H9 (cell line): ENCODE results near the gene ECHDC3. TPM values are rescaled to one million over a fixed set of nuclear protein-coding genes. Genes with fewer than 3 reads are reported as not detected.

Experiments
- DNase-seq: peaks from one replicate; pipeline ENCODE4 v3.0.0-alpha.2; 2017
- H2AFZ ChIP-seq: one replicate; pipeline ENCODE4 v1.6.1; 2013; ENCODE audit warnings: mild to moderate bottlenecking, low read length, control low read depth, moderate library complexity
- H2AK5ac ChIP-seq: 2 replicates; pipeline ENCODE4 v1.6.1; 2013; ENCODE audit warnings: low read length, control low read depth, mixed read lengths; ENCODE audit not compliant: insufficient read length
- H2BK120ac ChIP-seq: one replicate; pipeline ENCODE4 v1.6.1; 2013; ENCODE audit warnings: low read depth, mild to moderate bottlenecking, low read length, control low read depth, inconsistent platforms; ENCODE audit not compliant: poor library complexity, severe bottlenecking
- H2BK12ac ChIP-seq: 2 replicates; pipeline ENCODE4 v1.6.1; 2013; ENCODE audit warnings: low read length, control low read depth, mixed read lengths, low read depth; ENCODE audit not compliant: insufficient read length
- H2BK15ac ChIP-seq: 2 replicates; pipeline ENCODE4 v1.6.1; 2013; ENCODE audit warnings: low read depth, low read length, control low read depth
- H2BK20ac ChIP-seq: one replicate; pipeline ENCODE4 v1.6.1; 2013; ENCODE audit warnings: low read depth, mild to moderate bottlenecking, low read length, control low read depth, inconsistent platforms; ENCODE audit not compliant: poor library complexity, severe bottlenecking
- H2BK5ac ChIP-seq: 2 replicates; pipeline ENCODE4 v1.6.1; 2013; ENCODE audit warnings: low read length, control low read depth, mixed read lengths; ENCODE audit not compliant: insufficient read length
- H3K14ac ChIP-seq: 2 replicates; pipeline ENCODE4 v1.6.1; 2013; ENCODE audit warnings: low read length, control low read depth; ENCODE audit not compliant: insufficient read depth
- H3K18ac ChIP-seq: 2 replicates; pipeline ENCODE4 v1.6.1; 2013; ENCODE audit warnings: low read depth, mild to moderate bottlenecking, mixed read lengths, low read length, control low read depth; ENCODE audit not compliant: insufficient read length
- H3K23ac ChIP-seq: 2 replicates; pipeline ENCODE4 v1.6.1; 2013; ENCODE audit warnings: low read length, control low read depth, mixed read lengths, low read depth; ENCODE audit not compliant: insufficient read length
- H3K23me2 ChIP-seq: 2 replicates; pipeline ENCODE4 v1.6.1; 2013; ENCODE audit warnings: low read depth, mild to moderate bottlenecking, mixed read lengths, low read length, control low read depth; ENCODE audit not compliant: insufficient read length, poor library complexity, severe bottlenecking
- H3K27ac ChIP-seq: 2 replicates; pipeline ENCODE4 v1.5.1; 2013; ENCODE audit warnings: low read length, control low read depth, mixed read lengths, low read depth; ENCODE audit not compliant: insufficient read length
- H3K27me3 ChIP-seq: 2 replicates; pipeline ENCODE4 v1.6.1; 2013; ENCODE audit warnings: low read length, control low read depth, inconsistent platforms; ENCODE audit not compliant: insufficient read depth
- H3K4ac ChIP-seq: 2 replicates; pipeline ENCODE4 v1.6.1; 2013; ENCODE audit warnings: low read depth, mild to moderate bottlenecking, control low read depth, inconsistent platforms, low read length, moderate library complexity
- H3K4me1 ChIP-seq: 2 replicates; pipeline ENCODE4 v1.6.1; 2013; ENCODE audit warnings: low read length, control low read depth, inconsistent platforms; ENCODE audit not compliant: insufficient read depth
- H3K4me2 ChIP-seq: 2 replicates; pipeline ENCODE4 v1.6.1; 2013; ENCODE audit warnings: low read length, control low read depth, mixed read lengths; ENCODE audit not compliant: insufficient read length, insufficient read depth
- H3K56ac ChIP-seq: 2 replicates; pipeline ENCODE4 v1.6.1; 2013; ENCODE audit warnings: low read depth, mild to moderate bottlenecking, mixed read lengths, low read length, control low read depth; ENCODE audit not compliant: insufficient read length
- H3K79me1 ChIP-seq: 2 replicates; pipeline ENCODE4 v1.6.1; 2013; ENCODE audit warnings: low read depth, mild to moderate bottlenecking, moderate library complexity, low read length, control low read depth, inconsistent platforms; ENCODE audit not compliant: insufficient read depth, poor library complexity, severe bottlenecking
- H3K79me2 ChIP-seq: 2 replicates; pipeline ENCODE4 v1.6.1; 2013; ENCODE audit warnings: low read length, control low read depth, inconsistent platforms; ENCODE audit not compliant: insufficient read depth
- H3K9ac ChIP-seq: 2 replicates; pipeline ENCODE4 v1.6.1; 2013; ENCODE audit warnings: low read length, control low read depth, mixed read lengths; ENCODE audit not compliant: insufficient read length; ENCODE audit errors: extremely low read depth
- H3K9me3 ChIP-seq: one replicate; pipeline ENCODE4 v1.6.1; 2013; ENCODE audit warnings: low read depth, low read length, inconsistent platforms; ENCODE audit not compliant: control insufficient read depth
- H3T11ph ChIP-seq: one replicate; pipeline ENCODE4 v1.6.1; 2013; ENCODE audit warnings: mild to moderate bottlenecking, low read length, control low read depth, inconsistent platforms
- H4K20me1 ChIP-seq: one replicate; pipeline ENCODE4 v1.6.1; 2013; ENCODE audit not compliant: control insufficient read depth, insufficient read length, insufficient read depth
- H4K5ac ChIP-seq: 2 replicates; pipeline ENCODE4 v1.6.1; 2013; ENCODE audit warnings: low read depth, mild to moderate bottlenecking, mixed read lengths, low read length, control low read depth; ENCODE audit not compliant: insufficient read length
- H4K8ac ChIP-seq: replicated peaks from 2 replicates; pipeline ENCODE4 v1.6.1; 2013; ENCODE audit warnings: low read length, control low read depth, mixed read lengths, low read depth; ENCODE audit not compliant: insufficient read length
- H4K91ac ChIP-seq: 2 replicates; pipeline ENCODE4 v1.6.1; 2013; ENCODE audit warnings: low read depth, mild to moderate bottlenecking, moderate library complexity, mixed read lengths, low read length, control low read depth; ENCODE audit not compliant: insufficient read length
- H3K27ac Mint-ChIP-seq, 3 experiments: 2 replicates in 2 of 3; 3 replicates in 1 of 3; pipeline ENCODE4 v1.8.0; 2020 to 2021; ENCODE audit warnings: mixed read lengths in 3 of 3, mild to moderate bottlenecking in 1 of 3, moderate library complexity in 1 of 3
- H3K27me3 Mint-ChIP-seq: 2 replicates; pipeline ENCODE4 v1.8.0; 2021; ENCODE audit warnings: low read depth, mild to moderate bottlenecking, moderate library complexity, mixed read lengths
- H3K36me3 Mint-ChIP-seq, 3 experiments: 2 replicates in 2 of 3; 3 replicates in 1 of 3; pipeline ENCODE4 v1.8.0; 2020 to 2021; ENCODE audit warnings: low read depth in 3 of 3, mixed read lengths in 3 of 3; ENCODE audit not compliant: insufficient read depth in 1 of 3
- H3K4me1 Mint-ChIP-seq, 2 experiments: 2 replicates each; pipeline ENCODE4 v1.8.0; 2020; ENCODE audit warnings: mixed read lengths in 2 of 2
- H3K4me3 Mint-ChIP-seq, 2 experiments: 2 replicates in 1 of 2; 3 replicates in 1 of 2; pipeline ENCODE4 v1.8.0; 2020 to 2021; ENCODE audit warnings: mild to moderate bottlenecking in 2 of 2, mixed read lengths in 2 of 2, moderate library complexity in 1 of 2
- H3K9me3 Mint-ChIP-seq, 2 experiments: 2 replicates in 1 of 2; 3 replicates in 1 of 2; pipeline ENCODE4 v1.8.0; 2020; ENCODE audit warnings: mild to moderate bottlenecking in 2 of 2, mixed read lengths in 2 of 2, moderate library complexity in 1 of 2
- WGBS: extraction: QIAGEN DNeasy Blood & Tissue Kit; methylation state at CpG from one replicate; pipeline ENCODE4 v1.1.7; 2013; ENCODE audit warnings: missing lambda C conversion rate, low lambda C conversion rate, mixed read lengths; ENCODE audit not compliant: insufficient read length; ENCODE audit errors: extremely low coverage; 5-methylcytosine and 5-hydroxymethylcytosine counted together
- total RNA-seq: library from RNA; stranded (reverse); gene quantifications from 2 replicates; pipeline ENCODE4 v1.2.1, GENCODE V29; 2021
- TF ChIP-seq, protein P1 (sequence below): fragments of 200-600 bp; sonication (generic); conservative IDR thresholded peaks from 3 replicates; pipeline ENCODE4 v1.8.0; 2021; ENCODE audit warnings: antibody characterized with exemption, mild to moderate bottlenecking

Gene ECHDC3
- total RNA-seq, 1 experiment from 2014 or later: 9.3 TPM

DNA sequence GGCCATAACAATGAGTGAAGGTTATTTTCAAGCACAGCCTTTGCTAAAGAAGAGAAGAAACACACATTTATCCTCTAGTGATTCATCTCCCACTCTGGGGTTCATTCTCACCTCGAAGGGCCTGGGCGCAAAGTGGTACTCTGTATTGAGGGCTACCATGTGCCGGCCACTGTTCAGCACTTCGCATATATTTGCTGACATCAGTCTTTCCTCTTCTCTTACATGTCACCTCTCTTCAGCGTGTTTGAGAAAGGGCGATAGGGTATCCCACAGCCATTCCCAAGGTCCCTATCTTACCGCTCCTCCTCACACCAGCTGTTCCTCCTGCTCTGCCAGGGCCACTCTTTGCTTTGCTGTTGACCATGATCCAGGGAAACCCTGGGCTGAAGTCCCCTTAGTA, 48.8 kb upstream of the ECHDC3 start:
- Mint-ChIP-seq H3K4me3 (no peak overlapping the region), H3K4me1 (no peaks in the 10 kb centered on the region), H3K36me3 (no peaks in the 10 kb centered on the region; a peak in 1 of 7 replicates), H3K27me3 (peaks cover 2% of the 10 kb centered on the region; the same call in 1 of the 2 replicates), H3K9me3 (peaks cover 0 to 2% of the 10 kb centered on the region in 2 experiments; a peak in 1 of 5 replicates), H3K27ac (no peak overlapping the region; a peak in 1 of 7 replicates)
- Histone ChIP-seq H4K8ac (no peak overlapping the region), H2BK5ac (no peak overlapping the region), H4K91ac (no peak overlapping the region), H3K9me3 (no peaks in the 10 kb centered on the region), H4K5ac (no peak overlapping the region), H3K23ac (no peak overlapping the region), H3K27me3 (no peaks in the 10 kb centered on the region), H3K4me2 (no peak overlapping the region), H3K4me1 (no peaks in the 10 kb centered on the region), H3K4ac (no peak overlapping the region), H2AK5ac (no peak overlapping the region), H3K23me2 (no peaks in the 10 kb centered on the region), H3K18ac (no peak overlapping the region), H3K9ac (no peak overlapping the region), H2BK20ac (no peak overlapping the region), H3K56ac (no peak overlapping the region), H3K79me2 (no peaks in the 10 kb centered on the region), H4K20me1 (no peaks in the 10 kb centered on the region), H3K79me1 (no peaks in the 10 kb centered on the region), H2BK15ac (no peak overlapping the region), H3K27ac (no peak overlapping the region), H3T11ph (no peak overlapping the region), H2BK120ac (no peak overlapping the region), H2AFZ (no peak overlapping the region), H2BK12ac (no peak overlapping the region), H3K14ac (no peak overlapping the region)
- TF ChIP-seq, protein P1, sequence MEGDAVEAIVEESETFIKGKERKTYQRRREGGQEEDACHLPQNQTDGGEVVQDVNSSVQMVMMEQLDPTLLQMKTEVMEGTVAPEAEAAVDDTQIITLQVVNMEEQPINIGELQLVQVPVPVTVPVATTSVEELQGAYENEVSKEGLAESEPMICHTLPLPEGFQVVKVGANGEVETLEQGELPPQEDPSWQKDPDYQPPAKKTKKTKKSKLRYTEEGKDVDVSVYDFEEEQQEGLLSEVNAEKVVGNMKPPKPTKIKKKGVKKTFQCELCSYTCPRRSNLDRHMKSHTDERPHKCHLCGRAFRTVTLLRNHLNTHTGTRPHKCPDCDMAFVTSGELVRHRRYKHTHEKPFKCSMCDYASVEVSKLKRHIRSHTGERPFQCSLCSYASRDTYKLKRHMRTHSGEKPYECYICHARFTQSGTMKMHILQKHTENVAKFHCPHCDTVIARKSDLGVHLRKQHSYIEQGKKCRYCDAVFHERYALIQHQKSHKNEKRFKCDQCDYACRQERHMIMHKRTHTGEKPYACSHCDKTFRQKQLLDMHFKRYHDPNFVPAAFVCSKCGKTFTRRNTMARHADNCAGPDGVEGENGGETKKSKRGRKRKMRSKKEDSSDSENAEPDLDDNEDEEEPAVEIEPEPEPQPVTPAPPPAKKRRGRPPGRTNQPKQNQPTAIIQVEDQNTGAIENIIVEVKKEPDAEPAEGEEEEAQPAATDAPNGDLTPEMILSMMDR: no peak
- no peak for DNase-seq
- WGBS: no CpG with 5 or more reads among the region's 7 CpGs
